Measurements from ENCODE around the gene LPP.

LPP gene

GRCh38 chr3:188362405-188362831, 208.5 kb downstream of the LPP start:
- peak; percentile 86 for DNase-seq (ENCODE audit: low read depth)

DNA sequence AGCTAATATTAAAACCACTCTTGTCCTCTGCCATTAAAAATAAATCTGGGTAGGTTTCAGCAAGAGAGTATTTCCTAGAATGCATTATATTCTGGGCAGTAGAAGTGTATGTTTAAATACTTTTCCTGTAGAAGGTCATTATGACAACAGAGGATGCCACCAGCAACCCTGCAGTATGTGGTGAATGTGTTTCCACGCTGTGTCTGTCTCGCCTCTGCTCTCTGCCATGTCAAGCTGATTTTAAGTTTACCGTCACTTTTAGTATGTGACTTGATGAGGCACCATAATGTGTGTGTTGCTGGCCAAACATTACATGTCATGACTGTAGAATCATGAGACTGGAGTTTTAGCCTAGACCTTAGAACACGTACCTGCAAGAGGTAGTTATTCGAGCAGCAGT, 211.2 kb downstream of the LPP start:
- DNase-seq (ENCODE audit: low read depth), result no peak

DNA sequence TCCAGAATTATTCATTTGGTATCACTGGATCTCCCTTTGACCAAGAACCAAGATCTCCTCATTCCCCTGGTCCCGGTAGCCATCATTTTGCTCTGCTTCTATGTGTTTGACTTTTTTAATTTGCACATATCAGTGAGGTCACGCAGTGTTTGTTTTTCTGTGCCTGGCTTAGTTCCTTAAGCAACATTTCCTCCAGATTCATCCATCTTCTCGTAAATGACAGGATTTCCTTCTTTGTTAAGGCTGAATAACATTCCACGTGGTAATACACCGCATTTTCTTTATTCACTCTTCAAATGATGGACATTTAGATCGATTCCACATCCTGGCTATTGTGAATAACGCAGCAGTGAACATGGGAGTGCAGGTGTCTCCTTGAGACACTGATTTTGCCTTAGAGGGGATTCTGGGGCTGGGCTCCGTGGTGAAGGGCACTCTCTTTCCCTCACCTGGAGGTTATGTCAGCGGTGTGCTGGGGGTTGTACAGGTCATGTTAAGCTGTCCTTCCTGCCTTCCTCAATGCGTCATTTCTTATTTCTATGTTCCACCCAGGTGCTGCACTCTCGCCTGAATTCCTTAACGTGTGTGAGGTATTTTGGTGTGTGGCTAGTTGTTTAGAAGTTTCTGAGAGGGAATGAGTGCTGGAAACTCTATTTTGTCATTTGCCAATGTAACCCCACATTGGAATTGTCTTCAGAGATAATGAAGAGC, 212.2 kb downstream of the LPP start:
- no peak for DNase-seq (ENCODE audit: low read depth)

- DNase-seq (ENCODE audit: low read depth), result no peak
Measured at GRCh38 chr3:188367678-188368077, 213.7 kb downstream of the LPP start.

- no peak for DNase-seq (ENCODE audit: low read depth)
Measured at GRCh38 chr3:188369526-188369925, 215.6 kb downstream of the LPP start.

DNA sequence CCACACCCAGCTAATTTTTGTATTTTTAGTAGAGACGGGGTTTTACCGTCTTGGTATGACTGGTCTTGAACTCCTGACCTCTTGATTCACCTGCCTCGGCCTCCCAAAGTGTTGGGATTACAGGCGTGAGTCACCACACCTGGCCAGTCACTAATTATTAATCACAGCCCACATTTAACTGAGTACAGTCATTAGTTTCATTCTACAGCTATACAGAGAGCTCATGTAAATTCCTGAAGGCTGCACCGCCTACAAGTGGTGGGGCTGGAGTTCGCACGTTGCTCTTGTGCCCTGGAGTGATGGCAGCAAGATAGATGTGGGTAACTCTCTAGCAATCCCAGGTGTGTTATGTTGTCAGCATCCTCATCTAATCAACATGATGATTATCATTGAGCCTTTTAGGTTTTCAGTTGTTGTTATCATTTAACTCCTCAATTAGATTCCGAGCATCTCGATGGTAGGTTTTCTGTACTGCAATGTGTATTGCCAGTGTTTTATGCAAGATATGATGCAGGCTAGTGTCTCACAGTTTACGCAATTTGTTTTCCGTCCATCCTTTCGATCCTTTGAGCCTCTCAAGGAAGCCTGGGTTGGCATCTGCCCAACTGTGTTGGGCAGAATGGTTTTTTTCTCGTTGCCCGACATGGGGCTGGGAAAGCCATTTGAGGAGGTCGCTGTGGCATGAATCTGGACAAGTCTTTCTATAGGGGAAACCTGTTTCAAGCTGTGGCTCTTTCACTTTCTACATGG, 216.3 kb downstream of the LPP start:
- no peak for DNase-seq (ENCODE audit: low read depth)

DNA sequence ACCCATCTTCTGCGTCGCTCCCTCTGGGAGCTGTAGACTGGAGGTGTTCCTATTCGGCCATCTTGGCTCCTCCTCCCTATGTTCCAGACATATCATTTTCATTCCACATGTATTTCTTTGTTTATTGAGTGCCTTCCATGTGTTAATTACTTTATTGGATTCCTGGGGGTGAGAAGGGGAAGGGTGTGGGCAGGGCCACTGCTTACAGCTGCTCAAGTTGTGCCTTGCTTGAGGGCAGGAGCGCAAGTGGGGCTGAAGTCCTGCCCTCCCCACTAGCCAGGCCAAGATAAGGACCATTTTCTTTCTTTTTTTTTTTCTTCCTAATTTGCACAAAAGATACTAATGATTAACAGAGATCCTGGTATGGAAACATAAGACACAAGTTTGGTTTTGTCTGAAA, 224.8 kb downstream of the LPP start:
- no peak for DNase-seq (ENCODE audit: low read depth)

DNA sequence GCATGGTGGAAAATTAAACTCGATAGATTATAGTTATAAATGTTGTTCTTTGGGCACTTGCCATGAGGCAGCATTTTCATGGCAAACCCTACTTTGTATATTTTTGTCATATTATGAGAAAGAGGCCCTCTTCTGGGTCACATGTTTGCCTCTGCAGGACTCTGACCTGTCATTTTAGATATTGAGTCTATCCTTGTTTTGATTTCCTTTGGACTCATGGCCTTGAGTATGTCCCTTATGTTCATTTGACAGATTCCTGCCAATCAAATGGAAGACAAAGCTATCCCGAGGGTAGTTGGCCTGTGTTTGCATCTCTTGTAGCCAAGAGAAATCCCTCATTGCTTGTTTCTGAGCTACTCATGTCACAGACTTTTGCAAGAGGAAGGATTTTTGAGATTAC, 226.3 kb downstream of the LPP start:
- DNase-seq (ENCODE audit: low read depth), result no peak

- no peak for DNase-seq (ENCODE audit: low read depth)
Measured at GRCh38 chr3:188380722-188381121, 226.8 kb downstream of the LPP start.

- no peak for DNase-seq (ENCODE audit: low read depth)
Measured at GRCh38 chr3:188383748-188384147, 229.8 kb downstream of the LPP start.

DNA sequence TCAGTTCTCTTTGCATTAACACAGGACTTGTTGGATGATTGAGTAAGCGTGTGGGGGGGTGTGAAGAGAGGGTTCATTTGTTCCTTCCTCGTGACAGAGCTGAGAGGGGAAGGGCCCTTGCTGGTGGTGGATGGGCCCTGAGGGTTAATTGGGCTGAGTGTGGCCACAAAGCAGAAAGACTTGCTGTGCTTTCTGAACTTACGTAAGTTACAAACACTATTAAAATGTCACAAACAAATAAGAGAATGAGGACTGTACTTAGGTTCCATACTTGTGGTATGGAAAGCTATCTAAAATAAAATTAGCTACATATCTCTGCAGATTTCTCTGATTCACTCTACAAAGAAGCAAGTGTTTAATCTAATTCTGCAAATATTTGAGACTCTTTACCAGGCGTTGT, 231.3 kb downstream of the LPP start:
- DNase-seq (ENCODE audit: low read depth), result no peak

DNA sequence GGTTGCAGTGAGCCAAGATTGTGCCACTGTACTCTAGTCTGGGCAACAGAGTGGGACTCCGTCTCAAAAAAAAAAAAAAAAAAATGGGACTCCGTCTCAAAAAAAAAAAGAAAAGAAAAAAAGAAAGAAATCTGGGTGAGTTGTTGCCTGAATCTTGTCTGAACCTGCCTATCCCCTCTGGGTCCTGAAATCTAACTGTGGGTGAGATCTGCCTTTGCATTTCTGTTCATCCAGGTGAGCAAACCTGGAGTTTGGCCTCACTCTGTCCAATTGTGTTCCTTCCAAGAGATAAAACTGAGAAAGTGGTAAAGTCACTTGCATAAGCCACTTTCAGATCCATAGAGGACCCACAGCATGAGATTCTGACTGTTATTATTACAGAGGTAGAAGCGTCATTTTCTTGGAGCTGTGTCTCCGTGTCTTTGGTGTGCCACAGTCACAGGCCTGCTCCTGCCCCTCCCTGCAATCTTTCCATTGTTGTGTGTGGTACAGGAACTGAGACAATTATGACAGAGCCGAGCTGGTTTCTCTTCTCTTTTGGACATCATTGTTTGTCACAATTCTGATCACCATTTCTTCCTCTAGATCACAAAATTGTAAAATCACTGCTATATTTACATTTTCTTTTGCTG, 235.9 kb downstream of the LPP start:
- no peak for DNase-seq (ENCODE audit: low read depth)

- no peak for DNase-seq (ENCODE audit: low read depth)
Measured at GRCh38 chr3:188390343-188390718, 236.4 kb downstream of the LPP start.

- DNase-seq (ENCODE audit: low read depth), result peak; percentile 15
Measured at GRCh38 chr3:188390775-188391443, 237.0 kb downstream of the LPP start.

GRCh38 chr3:188391592-188391991, 237.6 kb downstream of the LPP start:
- no peak for DNase-seq (ENCODE audit: low read depth)

GRCh38 chr3:188392076-188392475, 238.1 kb downstream of the LPP start:
- DNase-seq (ENCODE audit: low read depth), result no peak

DNA sequence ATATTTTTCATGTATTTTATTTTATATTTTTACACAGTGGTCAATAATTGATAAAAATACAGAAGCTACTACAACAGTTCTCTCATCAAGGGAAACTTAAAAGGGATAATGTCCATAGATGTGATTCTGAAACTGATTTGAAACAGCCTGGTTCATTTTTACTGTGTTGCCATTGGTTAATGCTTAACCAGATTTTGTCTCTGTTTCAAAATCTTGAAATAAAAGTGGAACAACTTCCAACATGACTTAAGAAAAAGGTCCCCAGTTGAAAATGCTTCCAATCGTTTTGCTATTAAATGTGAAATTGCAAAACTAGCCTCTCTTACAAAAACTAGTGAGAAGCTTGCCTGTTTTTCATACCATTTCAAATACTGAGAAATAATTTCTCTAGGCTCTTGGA, 240.7 kb downstream of the LPP start:
- DNase-seq (ENCODE audit: low read depth), result no peak

DNA sequence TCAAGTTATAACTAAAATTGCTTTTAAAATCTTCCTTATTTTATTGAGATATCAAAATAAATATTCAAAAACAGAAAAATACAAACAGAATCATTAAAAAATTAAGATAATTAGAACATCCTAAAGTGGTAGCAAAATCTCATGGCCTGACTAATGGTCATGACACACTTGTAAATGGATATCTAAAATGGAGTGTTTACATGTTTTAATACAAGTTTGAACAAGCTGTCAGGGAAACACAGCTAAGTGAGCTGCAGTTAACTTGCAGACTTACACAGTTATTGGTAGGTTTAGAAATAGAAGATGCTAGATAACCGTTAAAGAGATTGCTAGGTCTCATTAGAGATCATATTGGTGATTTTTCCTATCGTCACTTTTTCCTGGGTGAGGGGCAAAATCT, 242.3 kb downstream of the LPP start:
- DNase-seq (ENCODE audit: low read depth), result no peak

GRCh38 chr3:188396900-188397299, 242.9 kb downstream of the LPP start:
- DNase-seq (ENCODE audit: low read depth), result no peak

- no peak for DNase-seq (ENCODE audit: low read depth)
Measured at GRCh38 chr3:188397766-188398705, 244.1 kb downstream of the LPP start.

- no peak for DNase-seq (ENCODE audit: low read depth)
Measured at GRCh38 chr3:188400494-188401243, 246.7 kb downstream of the LPP start.

All from ELR (cell line).